ENCODE data around the gene PCNX4.

DNA sequence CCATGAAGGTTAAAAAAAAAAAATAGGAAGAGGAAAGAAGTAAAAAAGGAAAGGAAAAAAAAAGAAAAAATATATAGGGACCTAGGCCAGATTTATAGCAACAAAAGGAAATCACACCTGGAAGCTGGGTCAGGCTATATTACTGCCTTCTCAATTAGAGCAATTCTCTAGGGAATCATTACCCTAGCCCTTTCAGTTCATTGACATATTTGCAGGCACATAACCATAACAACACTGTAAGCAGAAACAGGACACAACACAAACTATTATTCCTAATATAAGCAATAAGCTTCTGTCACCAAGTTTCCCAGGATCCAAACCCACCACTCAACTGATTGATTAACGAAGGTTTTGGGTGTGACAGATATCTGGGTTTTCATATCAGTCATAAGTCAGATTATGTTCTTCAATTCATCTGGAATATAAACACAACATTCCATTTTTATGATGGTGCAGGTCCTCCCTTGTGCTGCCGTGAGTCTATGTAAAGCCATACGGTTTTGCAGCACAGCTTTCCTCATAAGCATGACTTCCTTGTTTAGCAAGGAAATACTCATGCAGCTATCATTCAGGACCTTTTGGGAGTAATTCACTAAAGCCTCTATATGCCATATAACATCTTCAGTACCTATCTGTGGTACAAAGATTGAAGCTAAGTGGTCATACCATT, 4.2 kb downstream of the PCNX4 start:
- TF ChIP-seq POLR2A (IDR thresholded peaks at IDR 0.05) = no peak
- TF ChIP-seq, protein P1, sequence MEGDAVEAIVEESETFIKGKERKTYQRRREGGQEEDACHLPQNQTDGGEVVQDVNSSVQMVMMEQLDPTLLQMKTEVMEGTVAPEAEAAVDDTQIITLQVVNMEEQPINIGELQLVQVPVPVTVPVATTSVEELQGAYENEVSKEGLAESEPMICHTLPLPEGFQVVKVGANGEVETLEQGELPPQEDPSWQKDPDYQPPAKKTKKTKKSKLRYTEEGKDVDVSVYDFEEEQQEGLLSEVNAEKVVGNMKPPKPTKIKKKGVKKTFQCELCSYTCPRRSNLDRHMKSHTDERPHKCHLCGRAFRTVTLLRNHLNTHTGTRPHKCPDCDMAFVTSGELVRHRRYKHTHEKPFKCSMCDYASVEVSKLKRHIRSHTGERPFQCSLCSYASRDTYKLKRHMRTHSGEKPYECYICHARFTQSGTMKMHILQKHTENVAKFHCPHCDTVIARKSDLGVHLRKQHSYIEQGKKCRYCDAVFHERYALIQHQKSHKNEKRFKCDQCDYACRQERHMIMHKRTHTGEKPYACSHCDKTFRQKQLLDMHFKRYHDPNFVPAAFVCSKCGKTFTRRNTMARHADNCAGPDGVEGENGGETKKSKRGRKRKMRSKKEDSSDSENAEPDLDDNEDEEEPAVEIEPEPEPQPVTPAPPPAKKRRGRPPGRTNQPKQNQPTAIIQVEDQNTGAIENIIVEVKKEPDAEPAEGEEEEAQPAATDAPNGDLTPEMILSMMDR (IDR thresholded peaks at IDR 0.05) = no peak
